GM12874 (cell line): ENCODE data around the gene PRMT1.

Experiments
- TF ChIP-seq, protein P1 (sequence below): IDR thresholded peaks from 2 replicates; pipeline ENCODE4 v1.5.1; 2011; ENCODE audit warnings: low read depth, mild to moderate bottlenecking, control low read depth, low read length, moderate library complexity; ENCODE audit not compliant: insufficient read depth

The PRMT1 gene

DNA sequence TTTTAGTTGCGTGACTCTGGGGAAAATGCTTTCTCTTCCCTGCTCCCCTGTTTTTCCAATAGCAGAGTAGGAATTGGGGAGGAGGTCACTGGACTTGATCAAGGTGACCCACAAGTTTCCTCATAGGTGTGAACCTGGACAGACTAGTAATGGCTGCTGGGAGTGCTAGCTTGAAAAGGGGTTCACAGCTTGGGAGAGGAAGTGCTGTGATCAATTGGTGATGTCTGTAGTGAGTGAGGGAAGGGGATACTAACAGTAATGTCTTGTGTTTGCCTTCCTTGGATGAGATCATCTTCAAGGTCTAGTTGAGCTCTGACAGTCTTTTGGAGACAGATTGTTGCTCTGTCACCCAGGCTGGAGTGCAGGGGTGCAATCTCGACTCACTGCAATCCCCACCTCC lies 9.6 kb upstream of the PRMT1 start:
- TF ChIP-seq, protein P1, sequence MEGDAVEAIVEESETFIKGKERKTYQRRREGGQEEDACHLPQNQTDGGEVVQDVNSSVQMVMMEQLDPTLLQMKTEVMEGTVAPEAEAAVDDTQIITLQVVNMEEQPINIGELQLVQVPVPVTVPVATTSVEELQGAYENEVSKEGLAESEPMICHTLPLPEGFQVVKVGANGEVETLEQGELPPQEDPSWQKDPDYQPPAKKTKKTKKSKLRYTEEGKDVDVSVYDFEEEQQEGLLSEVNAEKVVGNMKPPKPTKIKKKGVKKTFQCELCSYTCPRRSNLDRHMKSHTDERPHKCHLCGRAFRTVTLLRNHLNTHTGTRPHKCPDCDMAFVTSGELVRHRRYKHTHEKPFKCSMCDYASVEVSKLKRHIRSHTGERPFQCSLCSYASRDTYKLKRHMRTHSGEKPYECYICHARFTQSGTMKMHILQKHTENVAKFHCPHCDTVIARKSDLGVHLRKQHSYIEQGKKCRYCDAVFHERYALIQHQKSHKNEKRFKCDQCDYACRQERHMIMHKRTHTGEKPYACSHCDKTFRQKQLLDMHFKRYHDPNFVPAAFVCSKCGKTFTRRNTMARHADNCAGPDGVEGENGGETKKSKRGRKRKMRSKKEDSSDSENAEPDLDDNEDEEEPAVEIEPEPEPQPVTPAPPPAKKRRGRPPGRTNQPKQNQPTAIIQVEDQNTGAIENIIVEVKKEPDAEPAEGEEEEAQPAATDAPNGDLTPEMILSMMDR = no peak

DNA sequence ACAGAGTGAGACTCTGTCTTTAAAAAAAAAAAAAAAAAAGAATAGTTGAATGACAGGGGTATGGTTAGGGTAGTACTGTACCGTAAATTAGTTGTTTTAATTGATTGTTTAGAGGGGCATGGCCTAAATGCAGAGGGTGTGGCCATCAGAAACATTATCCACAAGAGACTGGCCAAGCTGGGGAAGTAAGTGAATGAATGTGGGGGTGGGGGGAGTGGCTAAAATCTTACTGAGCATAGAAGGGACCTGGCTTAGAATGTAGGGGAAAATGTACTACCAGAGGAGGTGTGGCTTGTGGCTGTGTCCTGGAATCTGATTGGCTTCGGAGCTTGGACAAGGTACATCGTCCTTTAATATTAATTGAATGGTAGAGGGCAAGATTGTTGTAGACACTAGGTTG lies 7.6 kb upstream of the PRMT1 start:
- TF ChIP-seq, protein P1 = no peak

DNA sequence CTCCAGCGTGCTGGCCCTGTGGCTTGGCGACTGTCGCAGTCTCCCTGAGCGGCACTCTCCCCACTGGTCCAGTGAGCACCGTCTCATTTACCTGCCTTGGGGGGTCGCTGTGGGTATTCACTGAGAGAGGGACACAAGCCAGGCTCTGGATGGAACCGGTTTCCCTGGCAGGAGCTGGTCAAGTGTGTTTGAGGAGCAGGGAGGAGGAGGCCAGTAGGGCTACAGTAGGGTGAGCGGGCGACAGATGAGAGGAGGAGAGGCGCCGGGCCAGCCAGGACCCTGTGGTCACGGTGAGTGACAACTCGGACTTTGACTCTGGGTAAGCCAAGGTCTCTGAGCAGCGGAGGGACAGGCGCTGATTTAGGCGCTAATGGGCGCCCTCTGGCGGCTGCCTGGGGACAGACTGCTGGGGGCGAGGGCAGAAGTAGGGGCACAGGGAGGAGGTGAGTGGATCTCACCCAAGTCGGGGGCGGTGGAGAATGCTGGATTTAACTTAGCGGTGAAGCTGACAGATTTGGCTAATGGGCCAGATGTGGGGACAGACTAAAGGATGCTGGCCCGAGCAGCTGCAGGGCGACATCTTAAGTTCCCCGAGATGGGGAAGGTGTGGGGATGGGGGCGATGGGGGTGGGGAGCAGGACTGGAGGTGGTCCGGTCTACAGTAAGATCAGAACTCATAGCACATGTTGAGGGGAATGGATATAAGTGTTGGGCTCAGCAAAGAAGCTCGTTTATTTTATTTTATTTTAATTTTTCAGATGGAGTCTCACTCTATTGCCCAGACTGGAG lies 4.7 kb upstream of the PRMT1 start:
- TF ChIP-seq, protein P1 = peak; percentile 97

DNA sequence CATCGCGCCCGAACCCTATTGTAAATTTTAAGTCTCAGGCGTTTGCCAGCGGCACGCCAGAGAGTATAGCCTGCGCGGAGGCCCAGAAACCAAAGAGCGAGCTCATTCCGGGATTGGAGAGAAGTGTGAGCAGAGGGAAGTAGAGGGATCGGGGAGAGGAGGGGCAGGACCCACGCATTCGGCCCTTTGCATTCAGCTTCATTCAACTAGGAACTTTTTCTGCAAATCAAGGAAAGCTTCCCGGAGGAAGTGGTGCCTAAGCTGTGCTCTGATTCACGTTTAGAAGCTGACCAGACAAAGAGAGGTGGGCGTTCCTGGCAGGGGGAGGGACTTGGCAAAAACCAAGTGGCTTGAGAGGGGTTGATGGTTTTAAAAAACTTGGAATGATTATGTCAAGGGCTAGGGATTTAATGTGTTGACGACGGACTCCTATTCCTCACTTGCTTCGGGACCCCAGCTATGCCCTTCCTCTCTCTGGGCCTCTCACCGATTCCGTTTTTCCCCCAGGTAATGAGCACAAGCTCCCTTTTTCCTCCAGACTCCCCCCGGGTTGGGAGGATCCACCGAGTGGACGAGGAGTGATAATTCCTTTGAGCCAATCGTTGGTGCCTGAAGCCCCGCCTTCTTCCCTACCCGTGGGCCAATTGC lies 811 bp upstream of the PRMT1 start:
- TF ChIP-seq, protein P1 = no peak

DNA sequence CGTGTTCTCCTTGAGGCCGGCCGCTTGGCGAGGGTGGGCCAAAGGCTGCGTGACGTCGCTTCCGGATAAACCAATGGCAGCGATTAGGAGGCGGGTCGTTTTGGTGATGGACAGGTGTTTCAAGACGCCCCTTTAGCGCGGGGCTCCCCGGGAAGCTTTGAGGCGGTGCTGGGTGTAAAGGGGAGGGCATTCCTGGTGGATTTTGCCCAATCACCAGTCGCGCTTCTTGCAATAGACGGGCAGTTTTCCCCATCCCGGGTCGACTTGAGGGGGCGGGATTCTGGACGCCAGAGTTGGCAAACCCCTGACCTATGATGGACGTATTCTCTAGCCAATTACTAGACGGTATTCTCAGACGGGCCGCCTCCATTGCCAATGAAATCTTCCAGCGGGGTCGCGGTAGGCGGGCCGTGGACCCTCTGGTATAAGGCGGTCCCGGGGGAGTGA lies 264 bp upstream of the PRMT1 start:
- TF ChIP-seq, protein P1 = no peak

DNA sequence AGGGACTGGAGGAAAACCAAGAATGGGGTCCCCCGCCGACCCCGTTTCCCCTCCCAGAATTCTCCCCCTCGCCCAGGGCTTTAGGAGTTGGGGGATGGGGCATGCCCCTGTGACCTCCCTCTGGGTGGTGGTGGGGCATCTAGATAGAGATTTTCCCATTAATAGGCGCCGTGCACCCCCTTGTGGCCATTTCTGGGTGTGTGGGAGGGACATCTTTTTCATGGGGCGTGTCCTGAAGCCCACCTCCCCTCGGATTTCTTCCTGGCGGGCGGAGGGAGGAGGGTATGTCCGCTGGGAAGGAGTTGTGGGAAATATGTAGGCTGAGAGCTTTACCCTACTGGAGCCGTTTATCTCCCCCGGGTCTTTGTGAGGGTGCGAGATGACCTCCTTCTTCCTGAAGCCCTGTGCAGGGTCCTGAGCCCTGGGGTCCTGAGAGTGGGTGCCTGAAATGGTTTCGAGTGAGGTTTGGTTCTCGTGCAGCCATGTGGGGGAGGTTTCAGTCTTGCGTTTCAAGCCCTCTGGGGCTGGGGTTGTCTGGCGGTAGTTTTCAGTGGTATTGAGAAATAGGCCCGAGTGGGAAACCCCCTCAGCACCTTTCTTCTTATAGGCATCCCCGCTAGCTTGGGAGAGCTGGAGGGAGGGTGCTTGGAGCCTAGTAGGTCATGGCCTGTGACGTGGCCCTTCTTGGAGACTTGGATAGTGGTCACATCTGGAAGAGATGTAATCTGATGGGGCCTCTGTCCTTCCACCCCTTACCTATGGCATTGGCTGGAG lies 1.0 kb downstream of the PRMT1 start:
- TF ChIP-seq, protein P1 = peak; percentile 61
